Ureter (tissue), 1 donor: ENCODE measurements around the gene CCDC136. TPM values are rescaled to one million over a fixed set of nuclear protein-coding genes. Genes with fewer than 3 reads are reported as not detected.

ENCODE experiments used
- DNase-seq: peaks from one replicate; pipeline ENCODE4 v3.0.0-alpha.2; 2020; ENCODE audit warnings: low spot score
- total RNA-seq: library from RNA; stranded (reverse); gene quantifications from one replicate; pipeline ENCODE4 v1.2.4, GENCODE V29; 2023
- donor health status: DM: yes; HTN: yes; CAD: no.

The CCDC136 gene
- total RNA-seq, 1 donor from 2014 or later: 12.5 TPM

- DNase-seq: no peak
Measured at GRCh38 chr7:128844777-128845311, 53.1 kb downstream of the CCDC136 start.

GRCh38 chr7:128845475-128845874 is 53.7 kb downstream of the CCDC136 start:
- no peak for DNase-seq

GRCh38 chr7:128845987-128846386 is 54.2 kb downstream of the CCDC136 start:
- no peak for DNase-seq

- DNase-seq: no peak
Measured at GRCh38 chr7:128846781-128847444, 55.1 kb downstream of the CCDC136 start.

- no peak for DNase-seq
Measured at GRCh38 chr7:128847721-128848211, 56.0 kb downstream of the CCDC136 start.

- DNase-seq: no peak
Measured at GRCh38 chr7:128848289-128849155, 56.8 kb downstream of the CCDC136 start.

- no peak for DNase-seq
Measured at GRCh38 chr7:128849156-128849515, 57.4 kb downstream of the CCDC136 start.

GRCh38 chr7:128849804-128850490 is 58.2 kb downstream of the CCDC136 start:
- no peak for DNase-seq

- DNase-seq: no peak
Measured at GRCh38 chr7:128852537-128853254, 60.9 kb downstream of the CCDC136 start.

- DNase-seq: no peak
Measured at GRCh38 chr7:128853799-128854198, 62.0 kb downstream of the CCDC136 start.

- DNase-seq: no peak
Measured at GRCh38 chr7:128854396-128854795, 62.6 kb downstream of the CCDC136 start.

GRCh38 chr7:128855559-128855958 is 63.8 kb downstream of the CCDC136 start:
- no peak for DNase-seq

- DNase-seq: no peak
Measured at GRCh38 chr7:128856001-128856718, 64.4 kb downstream of the CCDC136 start.

GRCh38 chr7:128858380-128859231 is 66.8 kb downstream of the CCDC136 start:
- DNase-seq: no peak

GRCh38 chr7:128859232-128860157 is 67.7 kb downstream of the CCDC136 start:
- DNase-seq: no peak

- no peak for DNase-seq
Measured at GRCh38 chr7:128860158-128861073, 68.6 kb downstream of the CCDC136 start.

- no peak for DNase-seq
Measured at GRCh38 chr7:128861957-128862570, 70.3 kb downstream of the CCDC136 start.
